Stimulated activated naive CD8-positive, alpha-beta T cell treated with anti-CD3 and anti-CD28 coated beads, Interleukin-15, Interleukin-2, amounts not matched to agents 100 ng/mL and 50 ng/mL, for 24 hours (primary cell): Measurements from ENCODE around the gene SLC17A8.

Source experiments
- H3K27ac Mint-ChIP-seq: one replicate; pipeline ENCODE4 v1.8.0; 2021; ENCODE audit warnings: mild to moderate bottlenecking, mixed read lengths
- H3K27me3 Mint-ChIP-seq: one replicate; pipeline ENCODE4 v1.8.0; 2021; ENCODE audit warnings: mixed read lengths
- H3K36me3 Mint-ChIP-seq: one replicate; pipeline ENCODE4 v1.8.0; 2021; ENCODE audit warnings: low read depth, mixed read lengths
- H3K4me1 Mint-ChIP-seq: one replicate; pipeline ENCODE4 v1.8.0; 2021; ENCODE audit warnings: low read depth, mixed read lengths
- H3K4me3 Mint-ChIP-seq: one replicate; pipeline ENCODE4 v1.8.0; 2021; ENCODE audit warnings: mild to moderate bottlenecking, mixed read lengths
- H3K9me3 Mint-ChIP-seq: one replicate; pipeline ENCODE4 v1.8.0; 2021; ENCODE audit warnings: mixed read lengths

Gene SLC17A8

GRCh38 chr12:100348657-100349454 lies 8.0 kb upstream of the SLC17A8 start:
- H3K4me1 Mint-ChIP-seq: no peaks in the 10 kb centered on the region

GRCh38 chr12:100359248-100359647 lies 2.4 kb downstream of the SLC17A8 start:
- H3K27me3 Mint-ChIP-seq: peaks cover 36% of the 10 kb centered on the region
- H3K36me3 Mint-ChIP-seq: no peaks in the 10 kb centered on the region
- no peaks in the 10 kb centered on the region for H3K9me3 Mint-ChIP-seq
- H3K27ac Mint-ChIP-seq: no peak overlapping the region
- H3K4me1 Mint-ChIP-seq: no peaks in the 10 kb centered on the region
- no peak overlapping the region for H3K4me3 Mint-ChIP-seq

More at GRCh38 chr12:100348657-100349454, 8.0 kb upstream of the SLC17A8 start:
- Mint-ChIP-seq H3K36me3 (no peaks in the 10 kb centered on the region), H3K9me3 (no peaks in the 10 kb centered on the region), H3K27ac (no peak overlapping the region), H3K4me3 (no peak overlapping the region), H3K27me3 (no peaks in the 10 kb centered on the region)

- Mint-ChIP-seq H3K9me3 (no peaks in the 10 kb centered on the region), H3K27me3 (peaks cover 30% of the 10 kb centered on the region), H3K4me3 (no peak overlapping the region), H3K4me1 (no peaks in the 10 kb centered on the region), H3K36me3 (no peaks in the 10 kb centered on the region), H3K27ac (no peak overlapping the region)
Observed at GRCh38 chr12:100359822-100360221, 2.9 kb downstream of the SLC17A8 start.

- Mint-ChIP-seq H3K4me3 (no peak overlapping the region), H3K36me3 (no peaks in the 10 kb centered on the region), H3K27me3 (peaks cover 26% of the 10 kb centered on the region), H3K9me3 (no peaks in the 10 kb centered on the region), H3K4me1 (no peaks in the 10 kb centered on the region), H3K27ac (no peak overlapping the region)
Observed at GRCh38 chr12:100360450-100360849, 3.6 kb downstream of the SLC17A8 start.

- peaks cover 12% of the 10 kb centered on the region for H3K27me3 Mint-ChIP-seq
- no peaks in the 10 kb centered on the region for H3K9me3 Mint-ChIP-seq
- no peak overlapping the region for H3K27ac Mint-ChIP-seq
- no peaks in the 10 kb centered on the region for H3K4me1 Mint-ChIP-seq
- no peaks in the 10 kb centered on the region for H3K36me3 Mint-ChIP-seq
- no peak overlapping the region for H3K4me3 Mint-ChIP-seq
Observed at GRCh38 chr12:100364324-100364723, 7.5 kb downstream of the SLC17A8 start.

- Mint-ChIP-seq H3K27me3 (peaks cover 12% of the 10 kb centered on the region), H3K4me3 (no peak overlapping the region), H3K36me3 (no peaks in the 10 kb centered on the region), H3K27ac (no peak overlapping the region), H3K4me1 (no peaks in the 10 kb centered on the region), H3K9me3 (peaks cover 4% of the 10 kb centered on the region)
Observed at GRCh38 chr12:100365411-100365810, 8.5 kb downstream of the SLC17A8 start.

- no peak overlapping the region for H3K27ac Mint-ChIP-seq
- H3K27me3 Mint-ChIP-seq: peaks cover 6% of the 10 kb centered on the region
- H3K9me3 Mint-ChIP-seq: peaks cover 4% of the 10 kb centered on the region
- H3K4me3 Mint-ChIP-seq: no peak overlapping the region
- no peaks in the 10 kb centered on the region for H3K36me3 Mint-ChIP-seq
- H3K4me1 Mint-ChIP-seq: no peaks in the 10 kb centered on the region
Observed at GRCh38 chr12:100368066-100368465, 11.2 kb downstream of the SLC17A8 start.

GRCh38 chr12:100371146-100371545 lies 14.3 kb downstream of the SLC17A8 start:
- H3K4me1 Mint-ChIP-seq: no peaks in the 10 kb centered on the region
- H3K4me3 Mint-ChIP-seq: no peak overlapping the region
- H3K27ac Mint-ChIP-seq: no peak overlapping the region
- no peaks in the 10 kb centered on the region for H3K36me3 Mint-ChIP-seq
- peaks cover 14% of the 10 kb centered on the region for H3K27me3 Mint-ChIP-seq
- peaks cover 4% of the 10 kb centered on the region for H3K9me3 Mint-ChIP-seq

- H3K4me1 Mint-ChIP-seq: no peaks in the 10 kb centered on the region
- H3K27me3 Mint-ChIP-seq: peaks cover 17% of the 10 kb centered on the region
- H3K9me3 Mint-ChIP-seq: peaks cover 4% of the 10 kb centered on the region
- H3K27ac Mint-ChIP-seq: no peak overlapping the region
- no peaks in the 10 kb centered on the region for H3K36me3 Mint-ChIP-seq
- no peak overlapping the region for H3K4me3 Mint-ChIP-seq
Observed at GRCh38 chr12:100372853-100373640, 16.2 kb downstream of the SLC17A8 start.

GRCh38 chr12:100375038-100375735 lies 18.3 kb downstream of the SLC17A8 start:
- Mint-ChIP-seq H3K27ac (no peak overlapping the region), H3K36me3 (no peaks in the 10 kb centered on the region), H3K4me1 (no peaks in the 10 kb centered on the region), H3K27me3 (peaks cover 11% of the 10 kb centered on the region), H3K4me3 (no peak overlapping the region), H3K9me3 (no peaks in the 10 kb centered on the region)

GRCh38 chr12:100376161-100376560 lies 19.3 kb downstream of the SLC17A8 start:
- Mint-ChIP-seq H3K9me3 (no peaks in the 10 kb centered on the region), H3K27me3 (peaks cover 11% of the 10 kb centered on the region), H3K36me3 (no peaks in the 10 kb centered on the region), H3K4me1 (no peaks in the 10 kb centered on the region), H3K4me3 (no peak overlapping the region), H3K27ac (no peak overlapping the region)

- H3K4me1 Mint-ChIP-seq: no peaks in the 10 kb centered on the region
Observed at GRCh38 chr12:100381379-100381778, 24.5 kb downstream of the SLC17A8 start.

GRCh38 chr12:100382338-100382737 lies 25.5 kb downstream of the SLC17A8 start:
- no peak overlapping the region for H3K27ac Mint-ChIP-seq
- H3K4me3 Mint-ChIP-seq: no peak overlapping the region
- H3K4me1 Mint-ChIP-seq: no peaks in the 10 kb centered on the region
- peaks cover under 1% of the 10 kb centered on the region for H3K27me3 Mint-ChIP-seq
- no peaks in the 10 kb centered on the region for H3K36me3 Mint-ChIP-seq
- H3K9me3 Mint-ChIP-seq: no peaks in the 10 kb centered on the region

More at GRCh38 chr12:100381379-100381778, 24.5 kb downstream of the SLC17A8 start:
- Mint-ChIP-seq H3K36me3 (no peaks in the 10 kb centered on the region), H3K27me3 (peaks cover 3% of the 10 kb centered on the region), H3K9me3 (no peaks in the 10 kb centered on the region), H3K27ac (no peak overlapping the region), H3K4me3 (no peak overlapping the region)

GRCh38 chr12:100383586-100384558 lies 27.0 kb downstream of the SLC17A8 start:
- Mint-ChIP-seq H3K27me3 (peaks cover 10% of the 10 kb centered on the region), H3K27ac (no peak overlapping the region), H3K9me3 (no peaks in the 10 kb centered on the region), H3K36me3 (no peaks in the 10 kb centered on the region), H3K4me1 (no peaks in the 10 kb centered on the region), H3K4me3 (no peak overlapping the region)
